ENCODE data around the gene SPECC1. TPM values are rescaled to one million over a fixed set of nuclear protein-coding genes. Genes with fewer than 3 reads are reported as not detected.

SPECC1 gene
- total and polyA plus RNA-seq, 2 of the 13 experiments (the other 11 are each of a cell fraction or from before 2014, with no cell fraction given), result 2.3 to 6.9 TPM

- POLR2A ChIA-PET, result no interaction called here
- no TSS peak for BruUV-seq (replicated peaks)
These were observed 44.3 kb downstream of the SPECC1 start for GRCh38 chr17:20053361-20053964.

More at GRCh38 chr17:20053361-20053964, 44.3 kb downstream of the SPECC1 start:
- DNase-seq (ENCODE audit: low spot score), result no peak
- FAIRE-seq, result no peak
- Histone ChIP-seq H4K20me1 (ENCODE audit: insufficient read depth, low read length) (no peaks in the 10 kb centered on the region), H3K4me1 (ENCODE audit: insufficient read depth, low read length) (no peaks in the 10 kb centered on the region), H3K27me3 (ENCODE audit: control insufficient read depth in 1 of 2, insufficient read depth in 2 of 2, low read length in 2 of 2) (peaks cover 0 to 9% of the 10 kb centered on the region in 2 experiments; a peak in 1 of 5 replicates), H3K9ac (ENCODE audit: insufficient read depth, low read depth, low read length) (no peak overlapping the region), H3K27ac (ENCODE audit: extremely low read length, insufficient read depth, low read length) (no peak overlapping the region), H2AFZ (ENCODE audit: low read length) (no peak overlapping the region), H3K9me3 (ENCODE audit: low read length) (no peaks in the 10 kb centered on the region), H3K79me2 (ENCODE audit: insufficient read depth, low read length) (no peaks in the 10 kb centered on the region), H3K4me3 (replicated peaks in 1 of 3; ENCODE audit: insufficient read depth in 1 of 3, low read depth in 2 of 3, low read length in 3 of 3) (no peak overlapping the region), H3K4me2 (ENCODE audit: low read depth, low read length) (no peak overlapping the region), H3K36me3 (replicated peaks in 1 of 2; ENCODE audit: control insufficient read depth in 1 of 2, insufficient read depth in 2 of 2, low read length in 2 of 2) (no peaks in the 10 kb centered on the region)
- WGBS (ENCODE audit: low lambda C conversion rate), result 30% methylated on average over 2 of the region's 4 CpGs
- TF ChIP-seq SP4 (CRISPR knock-in tag; IDR thresholded peaks at IDR 0.05) (no peak), ZNF816 (CRISPR knock-in tag; IDR thresholded peaks at IDR 0.05; ENCODE audit: borderline replicate concordance) (no peak), ZNF121 (CRISPR knock-in tag; IDR thresholded peaks at IDR 0.05) (no peak), ZNF75D (CRISPR knock-in tag; IDR thresholded peaks at IDR 0.05; ENCODE audit: borderline replicate concordance) (no peak), KLF12 (CRISPR knock-in tag; IDR thresholded peaks at IDR 0.05; ENCODE audit: borderline replicate concordance) (no peak), TIGD3 (CRISPR knock-in tag; IDR thresholded peaks at IDR 0.05; ENCODE audit: borderline replicate concordance) (no peak), ZXDC (CRISPR knock-in tag; IDR thresholded peaks at IDR 0.05) (no peak), ZNF253 (CRISPR knock-in tag; IDR thresholded peaks at IDR 0.05; ENCODE audit: borderline replicate concordance) (no peak), TARDBP (CRISPR knock-in tag; IDR thresholded peaks at IDR 0.05) (no peak), FUBP1 (CRISPR knock-in tag; IDR thresholded peaks at IDR 0.05; ENCODE audit: borderline replicate concordance) (no peak), SRF (IDR thresholded peaks at IDR 0.05; ENCODE audit: low read depth, low read length) (no peak), ZNF225 (CRISPR knock-in tag; IDR thresholded peaks at IDR 0.05) (no peak), NR0B2 (CRISPR knock-in tag; IDR thresholded peaks at IDR 0.05) (no peak), ISX (CRISPR knock-in tag; conservative IDR thresholded peaks at IDR 0.05) (no peak)
- CTCF ChIA-PET (ENCODE audit: low intra/inter-chr PET ratio, low total read pairs), result no interaction called here
- in situ Hi-C loops (cut with HindIII; ENCODE audit: extremely low pct_ligation_motif_present, low pct_unique_long_range_greater_than_20kb) (no loop called here), intact Hi-C loops (cut with micrococcal nuclease; ENCODE audit: unreplicated experiment) (no loop called here)
- ATAC-seq, result no peak
